Activated B cell treated with CpG ODN at 0.5 μM for 24 hours (primary cell): ENCODE measurements around the gene OTUB2. TPM values are rescaled to one million over a fixed set of nuclear protein-coding genes. Genes with fewer than 3 reads are reported as not detected.

Source experiments
- ATAC-seq: fragments of 200-7000 bp; cut with Tn5 transposase; one replicate; pipeline ENCODE4 v1.10.0; 2021; ENCODE audit warnings: low read depth, mild to moderate bottlenecking, moderate library complexity
- CTCF ChIA-PET: fragments of 350-600 bp; sonication (Branson Sonifier 250); formaldehyde crosslinking; loops from one replicate; lab custom pipeline; 2021; ENCODE audit warnings: antibody characterized with exemption; lab: Charles Lee
- POLR2A ChIA-PET: fragments of 350-600 bp; sonication (Branson Sonifier 250); formaldehyde crosslinking; loops from one replicate; lab custom pipeline; 2021; ENCODE audit warnings: antibody characterized with exemption; lab: Charles Lee
- DNase-seq: peaks from one replicate; pipeline ENCODE4 v3.0.0; 2022
- H3K27ac Mint-ChIP-seq: one replicate; pipeline ENCODE4 v1.8.0; 2020; ENCODE audit warnings: mixed read lengths
- H3K27me3 Mint-ChIP-seq: one replicate; pipeline ENCODE4 v1.8.0; 2021; ENCODE audit warnings: mixed read lengths
- H3K36me3 Mint-ChIP-seq: one replicate; pipeline ENCODE4 v1.8.0; 2021; ENCODE audit warnings: low read depth, mixed read lengths
- H3K4me1 Mint-ChIP-seq: one replicate; pipeline ENCODE4 v1.8.0; 2021; ENCODE audit warnings: mixed read lengths
- H3K4me3 Mint-ChIP-seq: one replicate; pipeline ENCODE4 v1.8.0; 2020; ENCODE audit warnings: mild to moderate bottlenecking, mixed read lengths
- H3K9me3 Mint-ChIP-seq: one replicate; pipeline ENCODE4 v1.8.0; 2020; ENCODE audit warnings: mixed read lengths
- CTCF ChIP-seq: fragments of 200-600 bp; IDR thresholded peaks from one replicate; pipeline ENCODE4 v1.8.0; 2022; ENCODE audit warnings: antibody characterized with exemption, mild to moderate bottlenecking
- intact Hi-C: fragments of 100-400 bp; cut with micrococcal nuclease; formaldehyde crosslinking; loops from one replicate; pipeline ENCODE4 v1.15.1; 2024
- total RNA-seq: library from RNA; stranded (reverse); gene quantifications from 2 replicates; pipeline ENCODE4 v1.2.3, GENCODE V29; 2022

Gene OTUB2
- total RNA-seq, 1 donor from 2014 or later: not detected

- H3K27ac Mint-ChIP-seq: no peak overlapping the region
- H3K4me3 Mint-ChIP-seq: no peak overlapping the region
- intact Hi-C loops: no loop called here
- no peaks in the 10 kb centered on the region for H3K9me3 Mint-ChIP-seq
- CTCF ChIA-PET: no interaction called here
- POLR2A ChIA-PET: no interaction called here
- ATAC-seq (no peak), DNase-seq (no peak)
- no peaks in the 10 kb centered on the region for H3K27me3 Mint-ChIP-seq
- H3K36me3 Mint-ChIP-seq: peaks cover 23% of the 10 kb centered on the region
- no peak for TF ChIP-seq CTCF
- no peaks in the 10 kb centered on the region for H3K4me1 Mint-ChIP-seq
Observed at GRCh38 chr14:94041551-94042346, 15.6 kb downstream of the OTUB2 start.

GRCh38 chr14:94042433-94043091, 16.4 kb downstream of the OTUB2 start:
- DNase-seq (no peak), ATAC-seq (no peak)
- H3K27me3 Mint-ChIP-seq: no peaks in the 10 kb centered on the region
- no peaks in the 10 kb centered on the region for H3K4me1 Mint-ChIP-seq
- no peaks in the 10 kb centered on the region for H3K9me3 Mint-ChIP-seq
- CTCF ChIA-PET: no interaction called here
- peaks cover 30% of the 10 kb centered on the region for H3K36me3 Mint-ChIP-seq
- intact Hi-C loops: no loop called here
- no peak overlapping the region for H3K4me3 Mint-ChIP-seq
- POLR2A ChIA-PET: no interaction called here
- no peak overlapping the region for H3K27ac Mint-ChIP-seq
- TF ChIP-seq CTCF: no peak

- no peak for TF ChIP-seq CTCF
- Mint-ChIP-seq H3K4me3 (no peak overlapping the region), H3K27me3 (no peaks in the 10 kb centered on the region), H3K4me1 (no peaks in the 10 kb centered on the region), H3K9me3 (no peaks in the 10 kb centered on the region), H3K36me3 (peaks cover 37% of the 10 kb centered on the region), H3K27ac (no peak overlapping the region)
- CTCF ChIA-PET: no interaction called here
- POLR2A ChIA-PET: no interaction called here
- DNase-seq: no peak
- ATAC-seq: no peak
- intact Hi-C loops: no loop called here
Observed at GRCh38 chr14:94043111-94043755, 17.1 kb downstream of the OTUB2 start.

GRCh38 chr14:94043756-94044475, 17.8 kb downstream of the OTUB2 start:
- no peaks in the 10 kb centered on the region for H3K27me3 Mint-ChIP-seq
- intact Hi-C loops: no loop called here
- H3K27ac Mint-ChIP-seq: no peak overlapping the region
- ATAC-seq: no peak
- POLR2A ChIA-PET: no interaction called here
- H3K4me1 Mint-ChIP-seq: no peaks in the 10 kb centered on the region
- no peak for DNase-seq
- peaks cover 43% of the 10 kb centered on the region for H3K36me3 Mint-ChIP-seq
- H3K9me3 Mint-ChIP-seq: no peaks in the 10 kb centered on the region
- CTCF ChIA-PET: no interaction called here
- no peak for TF ChIP-seq CTCF
- no peak overlapping the region for H3K4me3 Mint-ChIP-seq
